Effector memory CD4-positive, alpha-beta T cell (primary cell): ENCODE measurements around the gene SQOR.

ENCODE experiments used
- DNase-seq, 3 donors: peaks; one replicate each; pipeline ENCODE4 v3.0.0-alpha.2; 2020
- H3K27ac ChIP-seq: 2 replicates; pipeline ENCODE4 v1.7.0; 2013; ENCODE audit warnings: mild to moderate bottlenecking, low read length, moderate library complexity; ENCODE audit not compliant: insufficient read depth, poor library complexity, severe bottlenecking
- H3K27me3 ChIP-seq: replicated peaks from 2 replicates; pipeline ENCODE4 v1.7.0; 2013; ENCODE audit warnings: mild to moderate bottlenecking, low read length; ENCODE audit not compliant: insufficient read depth, control insufficient read depth, poor library complexity, severe bottlenecking
- H3K36me3 ChIP-seq: 2 replicates; pipeline ENCODE4 v1.7.0; 2013; ENCODE audit warnings: mild to moderate bottlenecking, low read length, moderate library complexity; ENCODE audit not compliant: control insufficient read depth, insufficient read depth
- H3K4me1 ChIP-seq: 2 replicates; pipeline ENCODE4 v1.7.0; 2013; ENCODE audit warnings: low read length, mild to moderate bottlenecking; ENCODE audit not compliant: control insufficient read depth, insufficient read depth, poor library complexity, severe bottlenecking
- H3K4me3 ChIP-seq: 2 replicates; pipeline ENCODE4 v1.7.0; 2013; ENCODE audit warnings: low read length, low read depth, mild to moderate bottlenecking; ENCODE audit not compliant: insufficient read depth, poor library complexity, severe bottlenecking
- H3K9me3 ChIP-seq: 2 replicates; pipeline ENCODE4 v1.7.0; 2013; ENCODE audit warnings: mild to moderate bottlenecking, low read length, moderate library complexity; ENCODE audit not compliant: control insufficient read depth

Gene SQOR

GRCh38 chr15:45630917-45631691 is 3.7 kb upstream of the SQOR start:
- Histone ChIP-seq H3K27me3 (no peaks in the 10 kb centered on the region), H3K27ac (no peak overlapping the region), H3K4me1 (peaks cover 9% of the 10 kb centered on the region), H3K36me3 (no peaks in the 10 kb centered on the region), H3K4me3 (no peak overlapping the region), H3K9me3 (peaks cover 2% of the 10 kb centered on the region)
- DNase-seq = no peak

- Histone ChIP-seq H3K4me3 (no peak overlapping the region), H3K27ac (no peak overlapping the region), H3K27me3 (no peaks in the 10 kb centered on the region), H3K4me1 (peaks cover 15% of the 10 kb centered on the region), H3K36me3 (no peaks in the 10 kb centered on the region), H3K9me3 (no peaks in the 10 kb centered on the region)
- DNase-seq = no peak
Observed at GRCh38 chr15:45631776-45632175, 3.1 kb upstream of the SQOR start.

GRCh38 chr15:45635191-45635638 is 386 bp downstream of the SQOR start:
- Histone ChIP-seq H3K4me1 (peaks cover 21% of the 10 kb centered on the region), H3K36me3 (peaks cover 5% of the 10 kb centered on the region), H3K27me3 (no peaks in the 10 kb centered on the region), H3K27ac (peak overlapping the region; percentile 80), H3K9me3 (no peaks in the 10 kb centered on the region), H3K4me3 (peak overlapping the region; percentile 91)
- peak; percentile 41 to 50 (median 43) for DNase-seq

GRCh38 chr15:45635763-45636292 is 999 bp downstream of the SQOR start:
- no peaks in the 10 kb centered on the region for H3K27me3 ChIP-seq
- peak overlapping the region; percentile 91 for H3K4me3 ChIP-seq
- H3K36me3 ChIP-seq = peaks cover 5% of the 10 kb centered on the region
- peak overlapping the region; percentile 80 for H3K27ac ChIP-seq
- no peak for DNase-seq
- H3K4me1 ChIP-seq = peaks cover 21% of the 10 kb centered on the region
- no peaks in the 10 kb centered on the region for H3K9me3 ChIP-seq

GRCh38 chr15:45637141-45637540 is 2.3 kb downstream of the SQOR start:
- H3K9me3 ChIP-seq = no peaks in the 10 kb centered on the region
- no peaks in the 10 kb centered on the region for H3K27me3 ChIP-seq
- H3K4me3 ChIP-seq = peak overlapping the region; percentile 28
- peaks cover 5% of the 10 kb centered on the region for H3K36me3 ChIP-seq
- peak overlapping the region; percentile 34 for H3K27ac ChIP-seq
- H3K4me1 ChIP-seq = peaks cover 21% of the 10 kb centered on the region
- DNase-seq = no peak

- Histone ChIP-seq H3K4me1 (peaks cover 21% of the 10 kb centered on the region), H3K9me3 (no peaks in the 10 kb centered on the region), H3K36me3 (peaks cover 5% of the 10 kb centered on the region), H3K27me3 (no peaks in the 10 kb centered on the region), H3K27ac (peak overlapping the region; percentile 34), H3K4me3 (peak overlapping the region; percentile 28)
- peak in 2 of 3 donors; percentile 14 to 26 for DNase-seq
Observed at GRCh38 chr15:45637552-45638033, 2.8 kb downstream of the SQOR start.

- no peak for DNase-seq
- Histone ChIP-seq H3K27me3 (no peaks in the 10 kb centered on the region), H3K36me3 (peaks cover 5% of the 10 kb centered on the region), H3K4me1 (peaks cover 26% of the 10 kb centered on the region), H3K27ac (no peak overlapping the region), H3K4me3 (no peak overlapping the region), H3K9me3 (no peaks in the 10 kb centered on the region)
Observed at GRCh38 chr15:45640616-45641015, 5.8 kb downstream of the SQOR start.

GRCh38 chr15:45641374-45641781 is 6.5 kb downstream of the SQOR start:
- H3K4me1 ChIP-seq = peaks cover 25% of the 10 kb centered on the region
- DNase-seq = no peak
- H3K27ac ChIP-seq = no peak overlapping the region
- H3K4me3 ChIP-seq = no peak overlapping the region
- no peaks in the 10 kb centered on the region for H3K27me3 ChIP-seq
- H3K9me3 ChIP-seq = no peaks in the 10 kb centered on the region
- H3K36me3 ChIP-seq = peaks cover 5% of the 10 kb centered on the region

- H3K27me3 ChIP-seq = no peaks in the 10 kb centered on the region
- H3K36me3 ChIP-seq = peaks cover 5% of the 10 kb centered on the region
- no peak overlapping the region for H3K4me3 ChIP-seq
- H3K27ac ChIP-seq = no peak overlapping the region
- no peaks in the 10 kb centered on the region for H3K9me3 ChIP-seq
- DNase-seq = no peak
- H3K4me1 ChIP-seq = peaks cover 20% of the 10 kb centered on the region
Observed at GRCh38 chr15:45641999-45642932, 7.4 kb downstream of the SQOR start.
